ENCODE results near the gene CALCB. TPM values are rescaled to one million over a fixed set of nuclear protein-coding genes. Genes with fewer than 3 reads are reported as not detected.

The CALCB gene
- total RNA-seq, 1 experiment from 2014 or later: not detected

DNA sequence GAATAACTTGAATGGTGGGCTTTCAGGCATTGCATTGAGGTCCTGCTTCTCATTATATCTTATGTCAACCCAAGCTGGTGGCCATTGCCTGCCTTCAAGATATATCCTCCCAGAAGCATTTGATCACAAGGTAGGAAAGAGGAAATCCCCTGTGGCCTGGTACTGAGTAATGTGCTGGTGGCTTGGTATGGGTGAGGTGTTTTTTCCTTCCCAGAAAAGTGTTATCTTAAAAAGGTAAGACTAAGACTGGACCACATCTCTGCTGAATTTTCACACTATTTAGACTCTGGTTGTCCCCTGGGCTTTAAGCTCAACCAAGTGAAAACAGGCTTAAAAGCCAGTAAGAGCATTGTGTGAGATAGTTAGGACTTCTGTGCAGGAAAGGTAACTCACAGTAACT, 45.0 kb downstream of the CALCB start:
- no peak for DNase-seq (ENCODE audit: low read depth)

DNA sequence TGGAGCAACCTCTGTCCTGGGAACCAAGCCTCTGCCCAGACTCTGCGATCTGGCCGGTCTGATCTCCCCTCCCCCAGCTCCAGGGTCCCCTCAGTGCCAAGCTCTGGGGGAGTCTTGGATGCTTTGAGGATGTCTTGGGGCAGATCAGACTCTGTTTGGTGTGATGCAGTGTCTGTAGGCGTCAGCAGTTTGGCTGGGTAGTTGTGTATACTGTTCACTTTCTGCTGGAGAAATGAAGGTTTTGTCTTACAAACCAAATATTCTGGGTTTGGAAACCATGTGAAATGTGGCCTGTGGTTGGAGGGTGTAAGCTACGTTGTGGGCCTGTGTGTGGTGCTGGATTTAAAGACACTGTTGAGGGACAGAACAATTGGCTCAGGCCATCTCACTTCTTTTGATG, 46.0 kb downstream of the CALCB start:
- no peak for DNase-seq (ENCODE audit: low read depth)

DNA sequence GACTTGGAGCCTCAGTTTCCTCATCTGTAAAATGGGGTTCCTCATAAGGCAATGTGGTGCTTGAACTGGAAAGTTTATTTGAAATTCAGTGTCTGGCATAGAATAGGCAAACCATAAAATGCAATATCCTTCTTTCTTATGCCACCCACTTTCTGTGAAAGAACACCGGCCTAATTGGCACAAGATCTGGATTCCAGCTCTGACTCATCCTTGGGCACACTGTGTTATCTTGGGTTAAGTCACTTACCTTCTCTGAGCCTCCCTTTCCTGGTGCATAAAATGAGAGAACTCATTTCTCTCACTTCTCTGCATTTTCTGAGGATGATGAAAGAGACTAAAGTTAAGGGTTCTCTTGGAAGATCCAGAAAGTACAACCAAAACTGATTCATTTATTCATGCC, 46.4 kb downstream of the CALCB start:
- peak; percentile 35 for DNase-seq (ENCODE audit: low read depth)

DNA sequence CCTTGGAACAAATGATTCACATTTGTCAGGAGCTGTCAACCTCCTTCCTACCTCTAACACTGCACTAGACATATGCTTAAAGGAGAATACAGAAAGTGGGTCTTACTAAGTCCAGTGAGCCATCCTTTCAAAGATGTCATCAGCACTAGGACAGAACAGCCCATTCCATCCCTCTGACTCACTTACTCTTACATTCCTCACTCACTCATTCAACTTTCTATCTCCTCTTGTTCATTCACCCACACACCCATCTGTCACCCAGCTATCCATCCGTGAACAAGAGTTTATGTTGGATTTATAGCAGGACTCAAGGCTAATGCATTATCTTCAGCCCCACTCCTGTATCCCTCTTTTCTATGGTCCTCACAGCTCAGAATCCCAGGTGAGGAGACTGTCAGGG, 50.5 kb downstream of the CALCB start:
- peak; percentile 90 for DNase-seq (ENCODE audit: low read depth)

DNA sequence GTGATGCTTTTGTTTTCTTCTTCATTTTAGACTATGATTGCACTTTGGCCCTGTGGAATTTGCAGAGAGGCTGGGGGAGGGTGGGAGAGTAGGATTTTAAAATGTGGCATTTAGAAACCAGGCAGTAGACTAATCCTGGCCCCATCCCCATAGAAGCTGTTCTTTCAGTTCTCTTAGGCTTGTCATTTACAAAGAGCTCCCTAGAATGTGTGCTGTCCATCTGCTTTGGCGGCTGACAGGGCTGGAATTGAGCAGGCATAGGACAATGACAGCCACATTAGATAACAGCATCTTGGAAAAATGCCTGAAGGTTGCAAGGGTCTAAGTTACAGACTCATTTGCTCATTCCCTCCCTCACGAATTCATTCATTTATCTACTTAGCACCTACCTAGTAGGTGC, 51.1 kb downstream of the CALCB start:
- DNase-seq (ENCODE audit: low read depth): no peak

DNA sequence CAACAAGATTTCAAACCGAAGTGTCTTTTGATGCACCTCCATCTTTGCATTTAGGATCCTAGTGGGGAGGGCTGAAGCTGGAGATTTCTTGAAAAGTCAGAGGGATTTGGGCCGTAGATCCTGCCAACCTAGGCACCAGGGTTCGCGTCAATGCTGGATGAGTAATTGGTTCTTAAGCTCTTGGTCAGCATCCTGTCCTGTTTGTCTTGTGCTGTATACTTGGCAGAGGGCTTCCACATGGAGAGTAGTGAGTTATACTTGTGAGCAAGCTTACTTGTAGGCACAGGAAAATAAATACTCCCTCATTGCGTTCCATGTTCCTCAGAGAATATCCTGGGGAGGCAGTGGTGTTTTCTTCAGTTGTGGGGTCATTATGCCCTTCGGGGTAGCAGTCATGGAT, 53.9 kb downstream of the CALCB start:
- peak; percentile 78 for DNase-seq (ENCODE audit: low read depth)

Other genes starting within 250 kb of the CALCB start
- 6.9 and 7.8 TPM in 2 replicates for gene CYP2R1, start 181.4 kb upstream of the CALCB start, total RNA-seq (2014; rRNA removed; shearing (Covaris generic))
- gene CALCA, start 101.2 kb upstream of the CALCB start, total RNA-seq (2014; rRNA removed; shearing (Covaris generic)): not detected in 2 replicates
- gene INSC, start 41.3 kb downstream of the CALCB start, total RNA-seq (2014; rRNA removed; shearing (Covaris generic)): 0.62 TPM in 1 of 2 replicates, not detected in the other

Data from M059J (cell line).